NCI-H82 treated with DMSO at 0.1 percent for 48 hours (cell line): Measurements from ENCODE around the gene BCORL1.
A peak's percentile ranks its signal among the peaks of the same experiment; 100 is the strongest.

ENCODE experiments used
- DNase-seq: peaks from one replicate; lab custom pipeline; 2025; ENCODE audit not compliant: unreplicated experiment; lab: John Stamatoyannopoulos, UW

The BCORL1 gene

GRCh38 chrX:129982300-129983251 lies at the start of gene BCORL1:
Gene BCORL1 (plus strand): TSS chrX:129982635. CDS start chrX:130005232, 22,597 bp downstream.
- peak; percentile 88 for DNase-seq

- DNase-seq = no peak
These were observed 49.6 kb upstream of the BCORL1 start for GRCh38 chrX:129932821-129933321.

- no peak for DNase-seq
These were observed 48.7 kb upstream of the BCORL1 start for GRCh38 chrX:129933700-129934099.

- no peak for DNase-seq
These were observed 48.0 kb upstream of the BCORL1 start for GRCh38 chrX:129934461-129934860.

GRCh38 chrX:129934952-129935351 lies 47.5 kb upstream of the BCORL1 start:
- no peak for DNase-seq

- DNase-seq = no peak
These were observed 44.4 kb upstream of the BCORL1 start for GRCh38 chrX:129938081-129938480.

- DNase-seq = no peak
These were observed 42.4 kb upstream of the BCORL1 start for GRCh38 chrX:129939986-129940385.

- DNase-seq = no peak
These were observed 41.7 kb upstream of the BCORL1 start for GRCh38 chrX:129940721-129941120.

GRCh38 chrX:129945131-129945530 lies 37.3 kb upstream of the BCORL1 start:
- DNase-seq = no peak

GRCh38 chrX:129953334-129953648 lies 29.1 kb upstream of the BCORL1 start:
- no peak for DNase-seq

GRCh38 chrX:129953881-129954280 lies 28.6 kb upstream of the BCORL1 start:
- no peak for DNase-seq

- DNase-seq = no peak
These were observed 27.6 kb upstream of the BCORL1 start for GRCh38 chrX:129954804-129955203.

GRCh38 chrX:129955682-129956081 lies 26.8 kb upstream of the BCORL1 start:
- DNase-seq = no peak

- no peak for DNase-seq
These were observed 26.3 kb upstream of the BCORL1 start for GRCh38 chrX:129956145-129956544.

GRCh38 chrX:129956765-129957164 lies 25.7 kb upstream of the BCORL1 start:
- no peak for DNase-seq

- DNase-seq = no peak
These were observed 25.0 kb upstream of the BCORL1 start for GRCh38 chrX:129957241-129958082.

GRCh38 chrX:129958083-129958465 lies 24.4 kb upstream of the BCORL1 start:
- no peak for DNase-seq

GRCh38 chrX:129958814-129959492 lies 23.5 kb upstream of the BCORL1 start:
- DNase-seq = no peak

GRCh38 chrX:129959493-129959832 lies 23.0 kb upstream of the BCORL1 start:
- DNase-seq = no peak

- DNase-seq = no peak
These were observed 21.0 kb upstream of the BCORL1 start for GRCh38 chrX:129961180-129962083.
